ENCODE data around the gene CCDC88B. TPM values are rescaled to one million over a fixed set of nuclear protein-coding genes. Genes with fewer than 3 reads are reported as not detected.

Gene CCDC88B
- total and polyA plus RNA-seq, 2 donors, result 2.6 to 10.2 TPM

- H3K27ac ChIP-seq (ENCODE audit: low read depth), result no peak overlapping the region
- WGBS, result 90% methylated on average over 7 of the region's 7 CpGs
- no peaks in the 10 kb centered on the region for H3K36me3 ChIP-seq (ENCODE audit: insufficient read depth)
- DNase-seq (ENCODE audit: extremely low spot score), result no peak
- H3K4me1 ChIP-seq (ENCODE audit: insufficient read depth), result no peaks in the 10 kb centered on the region
- no peak overlapping the region for H3K4me3 ChIP-seq (ENCODE audit: low read depth, low read length)
Observed at GRCh38 chr11:64376071-64376470, 36.1 kb downstream of the CCDC88B start.

- 28% methylated on average over 14 of the region's 14 CpGs for WGBS
- no peaks in the 10 kb centered on the region for H3K4me1 ChIP-seq (ENCODE audit: insufficient read depth)
- DNase-seq (ENCODE audit: extremely low spot score), result no peak
Observed at GRCh38 chr11:64378335-64378880, 38.4 kb downstream of the CCDC88B start.

GRCh38 chr11:64379160-64379559, 39.2 kb downstream of the CCDC88B start:
- H3K27ac ChIP-seq (ENCODE audit: low read depth), result no peak overlapping the region
- H3K4me3 ChIP-seq (ENCODE audit: low read depth, low read length), result no peak overlapping the region
- H3K4me1 ChIP-seq (ENCODE audit: insufficient read depth), result no peaks in the 10 kb centered on the region
- no peaks in the 10 kb centered on the region for H3K36me3 ChIP-seq (ENCODE audit: insufficient read depth)
- no peak for DNase-seq (ENCODE audit: extremely low spot score)
- WGBS, result 86% methylated on average over 15 of the region's 15 CpGs

More at GRCh38 chr11:64378335-64378880, 38.4 kb downstream of the CCDC88B start:
- H3K36me3 ChIP-seq (ENCODE audit: insufficient read depth), result no peaks in the 10 kb centered on the region
- H3K4me3 ChIP-seq (ENCODE audit: low read depth, low read length), result no peak overlapping the region
- H3K27ac ChIP-seq (ENCODE audit: low read depth), result no peak overlapping the region

- WGBS, result 73% methylated on average over 35 of the region's 35 CpGs
- DNase-seq (ENCODE audit: extremely low spot score), result no peak
Observed at GRCh38 chr11:64379817-64380709, 40.1 kb downstream of the CCDC88B start.

GRCh38 chr11:64381350-64381749, 41.3 kb downstream of the CCDC88B start:
- Histone ChIP-seq H3K4me1 (ENCODE audit: insufficient read depth) (no peaks in the 10 kb centered on the region), H3K27ac (ENCODE audit: low read depth) (no peak overlapping the region), H3K4me3 (ENCODE audit: low read depth, low read length) (no peak overlapping the region), H3K36me3 (ENCODE audit: insufficient read depth) (no peaks in the 10 kb centered on the region)
- WGBS, result 75% methylated on average over 6 of the region's 6 CpGs
- no peak for DNase-seq (ENCODE audit: extremely low spot score)

More at GRCh38 chr11:64379817-64380709, 40.1 kb downstream of the CCDC88B start:
- no peak overlapping the region for H3K4me3 ChIP-seq (ENCODE audit: low read depth, low read length)
- no peaks in the 10 kb centered on the region for H3K36me3 ChIP-seq (ENCODE audit: insufficient read depth)
- H3K27ac ChIP-seq (ENCODE audit: low read depth), result no peak overlapping the region
- H3K4me1 ChIP-seq (ENCODE audit: insufficient read depth), result no peaks in the 10 kb centered on the region

- Histone ChIP-seq H3K4me3 (ENCODE audit: low read depth, low read length) (no peak overlapping the region), H3K36me3 (ENCODE audit: insufficient read depth) (no peaks in the 10 kb centered on the region), H3K4me1 (ENCODE audit: insufficient read depth) (no peaks in the 10 kb centered on the region), H3K27ac (ENCODE audit: low read depth) (no peak overlapping the region)
- DNase-seq (ENCODE audit: extremely low spot score), result no peak
- 77% methylated on average over 6 of the region's 6 CpGs for WGBS
Observed at GRCh38 chr11:64382047-64382446, 42.0 kb downstream of the CCDC88B start.

- DNase-seq (ENCODE audit: extremely low spot score), result no peak
- 80% methylated on average over 8 of the region's 8 CpGs for WGBS
Observed at GRCh38 chr11:64382586-64382985, 42.6 kb downstream of the CCDC88B start.

GRCh38 chr11:64383580-64383979, 43.6 kb downstream of the CCDC88B start:
- H3K36me3 ChIP-seq (ENCODE audit: insufficient read depth), result no peaks in the 10 kb centered on the region
- no peaks in the 10 kb centered on the region for H3K4me1 ChIP-seq (ENCODE audit: insufficient read depth)
- no peak for DNase-seq (ENCODE audit: extremely low spot score)
- H3K4me3 ChIP-seq (ENCODE audit: low read depth, low read length), result no peak overlapping the region
- H3K27ac ChIP-seq (ENCODE audit: low read depth), result no peak overlapping the region
- 46% methylated on average over 2 of the region's 2 CpGs for WGBS

More at GRCh38 chr11:64382586-64382985, 42.6 kb downstream of the CCDC88B start:
- no peaks in the 10 kb centered on the region for H3K36me3 ChIP-seq (ENCODE audit: insufficient read depth)
- no peak overlapping the region for H3K4me3 ChIP-seq (ENCODE audit: low read depth, low read length)
- no peaks in the 10 kb centered on the region for H3K4me1 ChIP-seq (ENCODE audit: insufficient read depth)
- no peak overlapping the region for H3K27ac ChIP-seq (ENCODE audit: low read depth)

- H3K36me3 ChIP-seq (ENCODE audit: insufficient read depth), result no peaks in the 10 kb centered on the region
- H3K27ac ChIP-seq (ENCODE audit: low read depth), result no peak overlapping the region
- H3K4me3 ChIP-seq (ENCODE audit: low read depth, low read length), result no peak overlapping the region
- no peak for DNase-seq (ENCODE audit: extremely low spot score)
- 78% methylated on average over 17 of the region's 17 CpGs for WGBS
- no peaks in the 10 kb centered on the region for H3K4me1 ChIP-seq (ENCODE audit: insufficient read depth)
Observed at GRCh38 chr11:64384028-64384737, 44.2 kb downstream of the CCDC88B start.

- H3K4me1 ChIP-seq (ENCODE audit: insufficient read depth), result no peaks in the 10 kb centered on the region
- WGBS, result 65% methylated on average over 15 of the region's 15 CpGs
- H3K4me3 ChIP-seq (ENCODE audit: low read depth, low read length), result no peak overlapping the region
- no peaks in the 10 kb centered on the region for H3K36me3 ChIP-seq (ENCODE audit: insufficient read depth)
- no peak for DNase-seq (ENCODE audit: extremely low spot score)
- H3K27ac ChIP-seq (ENCODE audit: low read depth), result no peak overlapping the region
Observed at GRCh38 chr11:64384981-64385944, 45.3 kb downstream of the CCDC88B start.

GRCh38 chr11:64385945-64386704, 46.1 kb downstream of the CCDC88B start:
- Histone ChIP-seq H3K36me3 (ENCODE audit: insufficient read depth) (no peaks in the 10 kb centered on the region), H3K4me3 (ENCODE audit: low read depth, low read length) (no peak overlapping the region), H3K4me1 (ENCODE audit: insufficient read depth) (no peaks in the 10 kb centered on the region), H3K27ac (ENCODE audit: low read depth) (no peak overlapping the region)
- no peak for DNase-seq (ENCODE audit: extremely low spot score)
- WGBS, result 90% methylated on average over 11 of the region's 11 CpGs

GRCh38 chr11:64387916-64388315, 47.9 kb downstream of the CCDC88B start:
- no peaks in the 10 kb centered on the region for H3K36me3 ChIP-seq (ENCODE audit: insufficient read depth)
- H3K4me3 ChIP-seq (ENCODE audit: low read depth, low read length), result no peak overlapping the region
- H3K27ac ChIP-seq (ENCODE audit: low read depth), result no peak overlapping the region
- DNase-seq (ENCODE audit: extremely low spot score), result no peak
- H3K4me1 ChIP-seq (ENCODE audit: insufficient read depth), result no peaks in the 10 kb centered on the region

All from urinary bladder (tissue), 4 donors.